Measurements from ENCODE around the gene PPP4R2. TPM values are rescaled to one million over a fixed set of nuclear protein-coding genes. Genes with fewer than 3 reads are reported as not detected.

Gene PPP4R2
- total and polyA plus RNA-seq, 2 of the 8 experiments (the other 6 are each of a cell fraction or from before 2014, with no cell fraction given): 11.5 to 89.9 TPM

DNA sequence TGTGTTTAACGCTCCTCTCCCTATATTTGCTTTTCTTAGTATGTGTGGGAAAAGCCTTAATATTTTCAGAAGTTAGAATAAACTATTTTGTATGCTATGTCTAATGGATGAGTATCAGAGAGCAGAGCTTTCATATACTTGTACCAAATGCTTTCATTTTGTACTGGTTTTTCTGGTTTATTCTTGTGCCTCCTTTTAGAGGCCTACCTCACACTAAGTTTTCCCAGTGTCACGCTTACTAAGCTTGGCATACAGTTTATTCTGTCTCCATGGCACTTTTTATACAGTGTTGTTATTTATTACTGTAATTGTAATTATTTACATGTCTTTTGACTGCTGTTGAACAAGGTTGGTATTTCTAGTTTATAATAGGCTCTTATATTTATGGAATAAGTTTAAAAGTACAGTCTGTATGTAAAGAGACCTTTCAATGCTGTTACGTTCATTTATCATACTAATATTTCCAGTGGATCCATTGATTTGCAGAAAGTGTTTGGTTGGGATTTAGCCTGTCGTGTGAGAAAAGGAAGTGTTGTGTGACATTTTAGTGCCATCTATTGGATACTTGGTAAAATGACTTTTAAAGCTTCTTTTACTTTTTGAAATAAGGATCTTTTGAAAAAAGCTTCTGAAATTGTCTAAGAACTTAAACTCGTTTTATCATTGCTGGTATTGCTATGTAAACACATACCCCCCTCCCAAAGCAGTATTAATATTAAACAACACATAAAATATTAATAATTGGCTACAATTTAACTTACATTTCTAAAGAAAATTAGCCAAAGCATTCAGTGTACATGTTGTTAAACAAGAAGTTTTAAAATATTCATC, 59.6 kb downstream of the PPP4R2 start:
- DNase-seq (ENCODE audit: low read depth in 1 of 2, low spot score in 2 of 2) (no peak), FAIRE-seq (peak; percentile 7)
- no peak overlapping the region for H2AK5ac ChIP-seq (ENCODE audit: low read depth, low read length)
- H4K8ac ChIP-seq (ENCODE audit: extremely low read depth, insufficient read depth, low read length): no peak overlapping the region
- H2BK120ac ChIP-seq (replicated peaks; ENCODE audit: low read depth, low read length): no peak overlapping the region
- no peaks in the 10 kb centered on the region for H3K27me3 ChIP-seq (replicated peaks in 1 of 4; ENCODE audit: control insufficient read depth in 3 of 4, extremely low read depth in 1 of 4, insufficient read depth in 3 of 4, low read length in 3 of 4)
- peaks cover 0 to 23% of the 10 kb centered on the region in 2 experiments; a peak in 3 of 4 replicates for H3K79me2 ChIP-seq (ENCODE audit: control insufficient read depth in 1 of 2, insufficient read depth in 2 of 2, low read length in 2 of 2)
- H2BK5ac ChIP-seq (ENCODE audit: low read depth, low read length): no peak overlapping the region
- POLR2A ChIA-PET (ENCODE audit: partially characterized antibody): interaction anchor here (0.7 to 1.5 kb wide), 5 partner anchors 10 to 169 kb away, joined by 3 to 6 read pairs (median 3); partner anchors contain the start of genes GXYLT2 and PPP4R2
- peaks cover 2 to 5% of the 10 kb centered on the region in 2 experiments for H4K20me1 ChIP-seq (replicated peaks in 1 of 2; ENCODE audit: control insufficient read depth in 1 of 2, insufficient read depth in 2 of 2, low read length in 2 of 2)
- no peaks in the 10 kb centered on the region for H3K23me2 ChIP-seq (ENCODE audit: low read depth, low read length)
- H3K18ac ChIP-seq (ENCODE audit: extremely low read depth, low read length): no peak overlapping the region
- no peak overlapping the region for H2BK20ac ChIP-seq (ENCODE audit: low read length)
- WGBS, 2 experiments (ENCODE audit: extremely low coverage in 1 of 2, insufficient coverage in 1 of 2, insufficient read length in 1 of 2, insufficient replicate concordance in 2 of 2, low coverage in 1 of 2, low lambda C conversion rate in 2 of 2, missing lambda C conversion rate in 1 of 2): 70% methylated on average over 5 of the region's 5 CpGs; no CpG with 5 or more reads in 1 of the 2 experiments
- no peak for TF ChIP-seq SP2 (IDR thresholded peaks at IDR 0.05; ENCODE audit: low read length)
- TF ChIP-seq RAD21 (IDR thresholded peaks at IDR 0.05 in 1 of 2, conservative IDR thresholded peaks at IDR 0.05 in 1 of 2; ENCODE audit: low read depth in 2 of 2, low read length in 2 of 2): peak; percentile 62 to 64
- TF ChIP-seq, protein P1, sequence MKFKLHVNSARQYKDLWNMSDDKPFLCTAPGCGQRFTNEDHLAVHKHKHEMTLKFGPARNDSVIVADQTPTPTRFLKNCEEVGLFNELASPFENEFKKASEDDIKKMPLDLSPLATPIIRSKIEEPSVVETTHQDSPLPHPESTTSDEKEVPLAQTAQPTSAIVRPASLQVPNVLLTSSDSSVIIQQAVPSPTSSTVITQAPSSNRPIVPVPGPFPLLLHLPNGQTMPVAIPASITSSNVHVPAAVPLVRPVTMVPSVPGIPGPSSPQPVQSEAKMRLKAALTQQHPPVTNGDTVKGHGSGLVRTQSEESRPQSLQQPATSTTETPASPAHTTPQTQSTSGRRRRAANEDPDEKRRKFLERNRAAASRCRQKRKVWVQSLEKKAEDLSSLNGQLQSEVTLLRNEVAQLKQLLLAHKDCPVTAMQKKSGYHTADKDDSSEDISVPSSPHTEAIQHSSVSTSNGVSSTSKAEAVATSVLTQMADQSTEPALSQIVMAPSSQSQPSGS (IDR thresholded peaks at IDR 0.05; ENCODE audit: low read length): no peak
- TF ChIP-seq CTCF (IDR thresholded peaks at IDR 0.05; ENCODE audit: control extremely low read depth in 1 of 3, insufficient read depth in 1 of 3, low read depth in 1 of 3, low read length in 3 of 3): peak in 2 of 3 experiments; percentile 6 to 26; a peak in 2 of 4 replicates
- H3K79me1 ChIP-seq (ENCODE audit: low read depth, low read length): no peaks in the 10 kb centered on the region
- H3K4me1 ChIP-seq (replicated peaks in 1 of 4; ENCODE audit: control insufficient read depth in 3 of 4, insufficient read depth in 4 of 4, low read length in 3 of 4): no peaks in the 10 kb centered on the region
- H4K91ac ChIP-seq (replicated peaks; ENCODE audit: insufficient read length, low read length): no peak overlapping the region
- H3K36me3 ChIP-seq (ENCODE audit: control insufficient read depth in 2 of 4, insufficient read depth in 4 of 4, low read length in 3 of 4): peaks cover 0 to 10% (median under 1%) of the 10 kb centered on the region in 4 experiments; a peak in 4 of 8 replicates
- no peak overlapping the region for H2AFZ ChIP-seq (ENCODE audit: low read length)
- H3K4me3 ChIP-seq (ENCODE audit: extremely low read depth in 1 of 4, insufficient read depth in 2 of 4, low read depth in 3 of 4, low read length in 4 of 4): no peak overlapping the region
- CTCF ChIA-PET (ENCODE audit: partially characterized antibody): interaction anchor here (0.5 to 6.2 kb wide), 27 partner anchors 9 to 592 kb away, joined by 3 to 41 read pairs (median 4); no protein-coding TSS in a partner anchor
- no peak overlapping the region for H4K5ac ChIP-seq (ENCODE audit: insufficient read length, low read depth, low read length)
- no peak overlapping the region for H3K9ac ChIP-seq (replicated peaks in 1 of 4; ENCODE audit: extremely low read depth in 1 of 4, low read depth in 3 of 4, low read length in 3 of 4)
- H2BK12ac ChIP-seq (ENCODE audit: low read depth, low read length): no peak overlapping the region
- no peaks in the 10 kb centered on the region for H3K9me3 ChIP-seq (ENCODE audit: insufficient read depth in 2 of 2, low read depth in 1 of 2, low read length in 1 of 2)
- H3K14ac ChIP-seq (ENCODE audit: insufficient read length): no peak overlapping the region
- H2BK15ac ChIP-seq (ENCODE audit: low read length): no peak overlapping the region
- H3K4me2 ChIP-seq (ENCODE audit: insufficient read depth in 1 of 2, low read depth in 2 of 2, low read length in 2 of 2): no peak overlapping the region
- no peak overlapping the region for H3K4ac ChIP-seq (replicated peaks; ENCODE audit: insufficient read length, low read depth, low read length)
- H3K56ac ChIP-seq (replicated peaks; ENCODE audit: insufficient read length, low read depth, low read length): no peak overlapping the region
- no peak overlapping the region for H3K23ac ChIP-seq (ENCODE audit: insufficient read length)
- H3K27ac ChIP-seq (ENCODE audit: low read depth, low read length): no peak overlapping the region

Measured in H1 (cell line).